IMR-90 (cell line): ENCODE data around the gene SLFN12L.

Source experiments
- CEBPB ChIP-seq: IDR thresholded peaks from 2 replicates; pipeline ENCODE4 v1.6.1; 2012; ENCODE audit warnings: low read depth, low read length, improper control_type of control experiment
- CTCF ChIP-seq: conservative IDR thresholded peaks from 2 replicates; pipeline ENCODE4 v1.5.1; 2012; ENCODE audit warnings: mild to moderate bottlenecking, low read depth, low read length, improper control_type of control experiment
- ELK1 ChIP-seq: fragments of 150-350 bp; IDR thresholded peaks from 2 replicates; pipeline ENCODE4 v1.6.1; 2016; ENCODE audit warnings: low read depth, mild to moderate bottlenecking, low read length, moderate library complexity, borderline replicate concordance
- MAFK ChIP-seq: IDR thresholded peaks from 2 replicates; pipeline ENCODE4 v1.6.1; 2012; ENCODE audit warnings: low read depth, low read length, improper control_type of control experiment
- MAZ ChIP-seq: IDR thresholded peaks from 2 replicates; pipeline ENCODE4 v1.6.1; 2012; ENCODE audit warnings: low read depth, mild to moderate bottlenecking, low read length, improper control_type of control experiment, moderate library complexity, borderline replicate concordance
- MXI1 ChIP-seq: IDR thresholded peaks from 2 replicates; pipeline ENCODE4 v1.6.1; 2012; ENCODE audit warnings: low read depth, mild to moderate bottlenecking, low read length, moderate library complexity, borderline replicate concordance
- NFE2L2 ChIP-seq: fragments of 150-350 bp; IDR thresholded peaks from 2 replicates; pipeline ENCODE4 v1.6.1; 2016; ENCODE audit warnings: low read depth, mild to moderate bottlenecking, low read length
- POLR2A ChIP-seq: IDR thresholded peaks from 2 replicates; pipeline ENCODE4 v1.6.1; 2012; ENCODE audit warnings: mild to moderate bottlenecking, low read depth, low read length
- RAD21 ChIP-seq: IDR thresholded peaks from 2 replicates; pipeline ENCODE4 v1.6.1; 2012; ENCODE audit warnings: low read length, improper control_type of control experiment

GRCh38 chr17:35460354-35460851 lies 77.1 kb downstream of the SLFN12L start:
- TF ChIP-seq RAD21 (no peak), ELK1 (no peak), CTCF (no peak), POLR2A (no peak), MXI1 (no peak), MAFK (no peak), CEBPB (no peak), NFE2L2 (no peak), MAZ (no peak)
